IPS-20b (cell line): ENCODE data around the gene NKAIN1.
A peak's percentile ranks its signal among the peaks of the same experiment; 100 is the strongest.

Experiments
- H3K27ac ChIP-seq: one replicate; pipeline ENCODE4 v1.5.1; 2013; ENCODE audit warnings: low read length
- H3K27me3 ChIP-seq: 2 replicates; pipeline ENCODE4 v1.6.1; 2013; ENCODE audit warnings: mild to moderate bottlenecking, low read length, inconsistent platforms; ENCODE audit not compliant: insufficient read depth
- H3K36me3 ChIP-seq: 2 replicates; pipeline ENCODE4 v1.6.1; 2013; ENCODE audit warnings: low read depth, mild to moderate bottlenecking, inconsistent platforms, low read length, moderate library complexity; ENCODE audit not compliant: insufficient read depth
- H3K4me1 ChIP-seq: 2 replicates; pipeline ENCODE4 v1.6.1; 2013; ENCODE audit warnings: mild to moderate bottlenecking, control low read depth, inconsistent platforms, low read length, moderate library complexity; ENCODE audit not compliant: insufficient read depth
- H3K4me3 ChIP-seq: 2 replicates; pipeline ENCODE4 v1.5.1; 2013; ENCODE audit warnings: mild to moderate bottlenecking, low read length, inconsistent platforms
- H3K9ac ChIP-seq: 2 replicates; pipeline ENCODE4 v1.6.1; 2013; ENCODE audit warnings: low read depth, mild to moderate bottlenecking, inconsistent platforms, low read length, moderate library complexity
- H3K9me3 ChIP-seq: 2 replicates; pipeline ENCODE4 v1.6.1; 2013; ENCODE audit warnings: mild to moderate bottlenecking, low read depth, low read length, inconsistent platforms; ENCODE audit not compliant: insufficient read depth

The NKAIN1 gene

GRCh38 chr1:31258581-31258980 is 18.9 kb upstream of the NKAIN1 start:
- Histone ChIP-seq H3K4me3 (no peak overlapping the region), H3K9ac (no peak overlapping the region), H3K9me3 (no peaks in the 10 kb centered on the region), H3K4me1 (no peaks in the 10 kb centered on the region), H3K27me3 (no peaks in the 10 kb centered on the region), H3K27ac (no peak overlapping the region), H3K36me3 (peaks cover 66% of the 10 kb centered on the region)

DNA sequence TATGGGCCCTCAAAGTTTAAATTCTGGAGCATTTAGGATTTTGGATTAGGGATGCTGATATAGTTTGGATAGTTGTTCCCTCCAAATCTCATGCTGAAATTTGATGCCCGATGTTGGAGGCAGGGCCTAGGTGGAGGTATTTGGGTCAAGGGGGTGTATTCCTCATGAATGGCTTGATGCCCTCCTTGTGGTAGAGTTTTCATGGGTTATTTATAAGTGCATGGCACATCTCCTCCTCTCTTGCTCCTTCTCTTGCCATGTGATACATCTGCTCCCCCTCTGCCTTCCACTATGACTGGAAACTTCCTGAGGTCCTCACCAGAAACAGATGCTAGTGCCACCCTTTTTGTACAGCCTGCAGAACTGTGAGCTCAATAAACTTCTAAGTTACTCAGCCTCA is 17.5 kb upstream of the NKAIN1 start:
- Histone ChIP-seq H3K27me3 (no peaks in the 10 kb centered on the region), H3K4me1 (no peaks in the 10 kb centered on the region), H3K27ac (no peak overlapping the region), H3K9me3 (no peaks in the 10 kb centered on the region), H3K4me3 (no peak overlapping the region), H3K9ac (no peak overlapping the region), H3K36me3 (peaks cover 52% of the 10 kb centered on the region)

DNA sequence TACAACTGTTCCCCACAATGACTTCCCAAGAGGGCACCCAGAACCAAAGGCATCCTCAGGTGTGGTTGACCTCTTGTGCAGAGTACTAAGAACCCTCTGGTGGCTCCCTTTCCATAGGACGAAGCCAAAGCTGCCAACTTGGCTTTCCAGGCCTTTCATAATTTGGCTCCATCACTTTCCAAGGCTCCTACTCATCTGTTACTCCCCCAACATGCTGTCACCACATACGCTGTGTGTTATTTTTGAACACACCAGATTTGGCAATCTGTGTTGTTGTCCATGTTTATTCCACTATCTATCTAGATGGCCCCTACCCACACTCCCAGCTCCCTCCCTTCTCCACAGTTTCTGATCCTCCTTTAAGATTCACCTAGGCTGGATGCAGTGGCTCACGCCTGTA is 10.2 kb upstream of the NKAIN1 start:
- H3K27ac ChIP-seq: no peak overlapping the region
- H3K36me3 ChIP-seq: no peaks in the 10 kb centered on the region
- H3K27me3 ChIP-seq: no peaks in the 10 kb centered on the region
- no peak overlapping the region for H3K4me3 ChIP-seq
- no peak overlapping the region for H3K9ac ChIP-seq
- no peaks in the 10 kb centered on the region for H3K9me3 ChIP-seq
- H3K4me1 ChIP-seq: no peaks in the 10 kb centered on the region

- no peaks in the 10 kb centered on the region for H3K36me3 ChIP-seq
- no peaks in the 10 kb centered on the region for H3K4me1 ChIP-seq
- no peak overlapping the region for H3K4me3 ChIP-seq
- H3K27me3 ChIP-seq: no peaks in the 10 kb centered on the region
- H3K9me3 ChIP-seq: no peaks in the 10 kb centered on the region
- H3K27ac ChIP-seq: no peak overlapping the region
- H3K9ac ChIP-seq: no peak overlapping the region
Measured at GRCh38 chr1:31248276-31248675, 8.6 kb upstream of the NKAIN1 start.

DNA sequence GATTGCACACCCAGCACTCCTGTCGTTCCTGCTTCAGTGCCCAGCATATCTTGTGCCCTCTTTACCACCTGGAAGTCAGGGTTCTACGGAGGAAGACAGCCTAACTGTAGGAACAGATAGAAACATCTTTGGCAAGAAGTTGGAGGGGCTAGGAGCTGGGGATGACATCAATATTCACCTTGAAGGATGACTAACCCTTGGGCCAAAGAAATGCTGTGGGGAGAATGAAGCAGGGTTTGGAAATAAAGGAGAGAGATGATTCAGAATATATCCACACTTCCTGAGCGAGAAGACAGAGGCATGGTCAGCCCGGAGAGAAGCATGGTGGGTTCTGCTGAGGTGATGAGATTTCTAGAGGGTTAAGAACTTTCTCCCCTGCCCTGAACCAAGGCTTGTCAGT is 4.6 kb upstream of the NKAIN1 start:
- peaks cover 18% of the 10 kb centered on the region for H3K27me3 ChIP-seq
- H3K9ac ChIP-seq: no peak overlapping the region
- H3K9me3 ChIP-seq: no peaks in the 10 kb centered on the region
- no peaks in the 10 kb centered on the region for H3K36me3 ChIP-seq
- no peak overlapping the region for H3K4me3 ChIP-seq
- H3K27ac ChIP-seq: no peak overlapping the region
- no peaks in the 10 kb centered on the region for H3K4me1 ChIP-seq

DNA sequence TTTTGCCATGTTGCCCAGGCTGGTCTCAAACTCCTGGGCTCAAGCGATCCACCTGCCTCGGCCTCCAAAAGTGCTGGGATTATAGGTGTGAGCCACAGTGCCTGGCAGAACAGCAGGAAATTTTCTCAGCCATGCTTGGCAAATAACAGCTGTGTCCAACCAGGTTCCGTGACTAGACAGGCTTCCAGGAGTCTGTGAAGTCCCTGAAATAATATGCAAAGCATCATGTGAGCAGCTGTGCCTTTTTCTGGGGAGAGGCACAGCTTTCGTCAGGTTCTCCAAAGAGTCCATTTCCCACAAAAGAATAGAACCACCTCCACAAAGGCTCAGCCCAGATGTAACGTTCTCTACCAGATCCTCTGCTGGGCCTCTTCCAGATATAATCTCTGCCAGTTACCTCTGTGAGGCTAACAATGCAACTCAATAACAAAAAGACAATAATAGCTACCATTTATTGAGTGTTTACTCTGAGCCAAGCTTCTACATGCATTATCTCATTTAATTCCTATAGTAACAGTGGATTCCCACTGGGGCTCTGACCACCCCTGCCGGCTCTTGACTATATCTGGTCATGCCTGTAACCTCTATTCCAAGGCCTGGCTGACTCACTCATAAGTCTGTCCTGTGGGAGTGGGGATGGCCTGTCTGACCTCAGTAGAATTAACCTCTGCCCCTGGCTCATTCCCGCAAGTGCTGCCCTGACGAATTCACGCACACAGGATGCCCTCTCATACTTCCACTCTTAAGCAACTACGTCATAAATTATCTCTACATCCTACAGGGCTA is 4.0 kb upstream of the NKAIN1 start:
- no peak overlapping the region for H3K27ac ChIP-seq
- no peaks in the 10 kb centered on the region for H3K4me1 ChIP-seq
- H3K36me3 ChIP-seq: no peaks in the 10 kb centered on the region
- no peak overlapping the region for H3K4me3 ChIP-seq
- peaks cover 24% of the 10 kb centered on the region for H3K27me3 ChIP-seq
- H3K9me3 ChIP-seq: no peaks in the 10 kb centered on the region
- H3K9ac ChIP-seq: no peak overlapping the region

DNA sequence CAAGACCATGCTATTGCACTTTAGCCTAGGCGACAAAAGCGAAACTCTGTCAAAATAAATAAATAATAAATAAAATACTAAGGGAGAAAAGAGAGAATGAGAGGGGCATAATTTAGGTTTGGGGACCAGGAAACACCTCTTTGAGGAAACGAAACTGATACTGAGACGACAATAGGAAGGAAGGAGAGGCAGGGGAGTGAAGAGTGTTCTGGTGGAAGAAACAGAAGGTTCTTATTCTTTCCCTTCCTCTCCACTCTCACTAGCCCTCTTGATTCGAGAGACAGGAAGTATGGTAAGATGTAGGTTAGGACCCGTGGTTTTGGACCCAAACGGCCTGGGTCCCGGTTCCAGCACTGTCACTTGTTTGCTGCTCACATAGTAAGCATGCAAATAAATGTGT is 1.6 kb upstream of the NKAIN1 start:
- H3K36me3 ChIP-seq: no peaks in the 10 kb centered on the region
- H3K9me3 ChIP-seq: no peaks in the 10 kb centered on the region
- H3K4me1 ChIP-seq: no peaks in the 10 kb centered on the region
- no peak overlapping the region for H3K27ac ChIP-seq
- peaks cover 36% of the 10 kb centered on the region for H3K27me3 ChIP-seq
- no peak overlapping the region for H3K9ac ChIP-seq
- no peak overlapping the region for H3K4me3 ChIP-seq

DNA sequence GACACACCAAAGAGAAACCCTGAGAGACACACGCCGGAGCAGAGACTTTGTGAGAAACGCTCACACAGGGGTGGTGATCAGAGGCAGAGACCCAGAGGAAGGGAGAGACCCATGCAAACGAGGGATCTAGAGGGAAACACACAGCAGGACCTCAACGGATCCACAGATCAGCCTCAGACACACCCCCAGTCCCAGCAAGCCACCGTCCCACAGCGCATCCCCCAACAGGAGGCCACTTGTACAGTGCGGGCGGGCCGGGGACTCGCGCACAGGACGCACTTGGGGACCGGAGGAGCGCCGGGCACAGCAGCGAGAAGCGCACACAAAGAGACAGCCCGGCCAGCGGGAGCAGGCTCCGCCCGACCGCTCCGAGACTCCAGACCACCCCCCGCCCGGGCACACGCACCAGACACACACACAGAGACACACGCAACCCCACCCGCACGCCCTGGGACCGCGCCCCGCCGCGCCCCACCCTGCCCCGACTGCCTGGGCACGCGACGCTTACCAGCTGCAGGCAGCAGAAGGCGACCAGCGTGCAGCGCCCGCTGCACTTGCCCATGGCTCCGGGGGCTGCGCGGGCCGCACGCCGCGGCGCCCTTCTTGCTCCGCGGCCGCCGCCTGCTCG is 587 bp downstream of the NKAIN1 start:
- H3K9ac ChIP-seq: peak overlapping the region; percentile 84
- no peaks in the 10 kb centered on the region for H3K9me3 ChIP-seq
- no peaks in the 10 kb centered on the region for H3K36me3 ChIP-seq
- H3K4me3 ChIP-seq: peak overlapping the region; percentile 85
- no peak overlapping the region for H3K27ac ChIP-seq
- peaks cover 38% of the 10 kb centered on the region for H3K27me3 ChIP-seq
- H3K4me1 ChIP-seq: 0 out of 2 replicates have a peak, but pooled peaks cover 4% of the 10 kb centered on the region

GRCh38 chr1:31238612-31238985 is 1.1 kb downstream of the NKAIN1 start:
- Histone ChIP-seq H3K4me3 (peak overlapping the region; percentile 85), H3K9ac (peak overlapping the region; percentile 84), H3K27me3 (peaks cover 38% of the 10 kb centered on the region)

DNA sequence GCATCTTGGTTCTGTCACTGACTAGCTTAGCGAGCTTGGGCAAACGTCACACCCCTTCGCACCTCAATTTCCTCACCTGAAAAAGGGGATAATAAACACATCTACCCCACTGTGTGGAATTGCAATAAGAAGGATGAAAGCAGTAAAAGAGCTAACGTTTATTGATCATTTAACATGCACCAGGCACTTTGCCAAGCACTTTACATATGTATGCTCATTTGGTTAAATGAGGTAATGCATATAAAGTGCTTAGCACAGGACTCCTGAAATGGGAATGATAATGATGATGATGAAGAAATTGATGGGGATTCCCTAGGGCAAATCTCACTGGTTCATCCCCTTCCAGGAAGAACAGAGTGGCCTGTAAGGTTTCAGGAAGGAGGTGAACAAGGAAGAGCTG is 4.8 kb downstream of the NKAIN1 start:
- H3K36me3 ChIP-seq: no peaks in the 10 kb centered on the region
- 0 out of 2 replicates have a peak, but pooled peaks cover 4% of the 10 kb centered on the region for H3K4me1 ChIP-seq
- H3K27me3 ChIP-seq: peaks cover 20% of the 10 kb centered on the region
- no peak overlapping the region for H3K9ac ChIP-seq
- H3K27ac ChIP-seq: no peak overlapping the region
- no peaks in the 10 kb centered on the region for H3K9me3 ChIP-seq
- H3K4me3 ChIP-seq: no peak overlapping the region

More at GRCh38 chr1:31238612-31238985, 1.1 kb downstream of the NKAIN1 start:
- Histone ChIP-seq H3K36me3 (no peaks in the 10 kb centered on the region), H3K9me3 (no peaks in the 10 kb centered on the region), H3K4me1 (0 out of 2 replicates have a peak, but pooled peaks cover 4% of the 10 kb centered on the region), H3K27ac (no peak overlapping the region)

- H3K4me1 ChIP-seq: 0 out of 2 replicates have a peak, but pooled peaks cover 4% of the 10 kb centered on the region
- no peak overlapping the region for H3K27ac ChIP-seq
- no peak overlapping the region for H3K4me3 ChIP-seq
- no peak overlapping the region for H3K9ac ChIP-seq
- peaks cover 19% of the 10 kb centered on the region for H3K27me3 ChIP-seq
- H3K36me3 ChIP-seq: no peaks in the 10 kb centered on the region
- H3K9me3 ChIP-seq: no peaks in the 10 kb centered on the region
Measured at GRCh38 chr1:31234123-31234708, 5.5 kb downstream of the NKAIN1 start.

DNA sequence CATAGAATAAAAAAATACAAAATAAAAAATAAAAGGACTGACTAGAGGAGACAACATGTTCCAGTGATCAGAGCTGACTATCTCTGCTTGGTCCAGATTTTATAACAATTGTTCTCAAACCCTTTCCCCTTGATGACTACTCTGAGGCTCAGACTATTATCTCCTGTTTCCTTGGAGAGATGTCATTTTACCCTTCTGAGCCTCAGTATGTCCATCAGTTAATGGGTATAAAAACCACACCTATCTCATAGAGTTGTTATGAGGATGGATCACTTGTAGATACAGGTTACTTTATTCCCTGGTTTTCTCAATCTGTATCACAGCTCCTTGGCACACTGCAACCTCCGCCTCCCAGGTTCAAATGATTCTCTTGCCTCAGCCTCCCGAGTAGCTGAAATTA is 7.0 kb downstream of the NKAIN1 start:
- H3K27ac ChIP-seq: no peak overlapping the region
- H3K27me3 ChIP-seq: peaks cover 6% of the 10 kb centered on the region; the same call in 1 of the 2 replicates
- H3K36me3 ChIP-seq: no peaks in the 10 kb centered on the region
- no peak overlapping the region for H3K4me3 ChIP-seq
- no peaks in the 10 kb centered on the region for H3K9me3 ChIP-seq
- H3K4me1 ChIP-seq: 0 out of 2 replicates have a peak, but pooled peaks cover 4% of the 10 kb centered on the region
- H3K9ac ChIP-seq: no peak overlapping the region
